Measurements from ENCODE around the gene BATF3. TPM values are rescaled to one million over a fixed set of nuclear protein-coding genes. Genes with fewer than 3 reads are reported as not detected.

Gene BATF3
- polyA plus RNA-seq, 2 of the 4 experiments (the other 2 are of a cell fraction), result 6.4 to 8.9 TPM

GRCh38 chr1:212670301-212670700 is 29.3 kb downstream of the BATF3 start:
- Histone ChIP-seq H3K9me3 (no peaks in the 10 kb centered on the region), H3K4me2 (no peak overlapping the region), H3K27ac (no peak overlapping the region), H3K4me3 (no peak overlapping the region), H3K4me1 (peaks cover 53% of the 10 kb centered on the region)
- CTCF ChIA-PET, result interaction anchor here (1.1 to 2.1 kb wide), 3 partner anchors 80 to 324 kb away, joined by 3 to 8 read pairs (median 3); no protein-coding TSS in a partner anchor
- no peak for FAIRE-seq
- WGBS (ENCODE audit: missing lambda C conversion rate), result 85% methylated on average over 7 of the region's 7 CpGs
- TF ChIP-seq SREBF2 (IDR thresholded peaks at IDR 0.05) (no peak), ZSCAN20 (CRISPR knock-in tag; IDR thresholded peaks at IDR 0.05) (no peak), CBX2 (IDR thresholded peaks at IDR 0.05; ENCODE audit: borderline replicate concordance, low read depth) (no peak), REST (IDR thresholded peaks at IDR 0.05) (no peak), ZFP36 (IDR thresholded peaks at IDR 0.05; ENCODE audit: borderline replicate concordance, partially characterized antibody) (no peak), ELK1 (IDR thresholded peaks at IDR 0.05; ENCODE audit: low read depth, low read length) (no peak), ATOH8 (CRISPR knock-in tag; IDR thresholded peaks at IDR 0.05; ENCODE audit: low read depth) (no peak), E2F6 (IDR thresholded peaks at IDR 0.05; ENCODE audit: borderline replicate concordance, low read depth) (no peak), PBX3 (IDR thresholded peaks at IDR 0.05) (no peak), BHLHE40 (IDR thresholded peaks at IDR 0.05; ENCODE audit: low read depth, low read length) (no peak), POLR2A (IDR thresholded peaks at IDR 0.05; ENCODE audit: low read length) (no peak), JUNB (IDR thresholded peaks at IDR 0.05) (no peak), TP53 (CRISPR knock-in tag; IDR thresholded peaks at IDR 0.05) (no peak), HEYL (CRISPR knock-in tag; IDR thresholded peaks at IDR 0.05) (no peak), FOSB (CRISPR knock-in tag; IDR thresholded peaks at IDR 0.05) (no peak)
- ATAC-seq, result no peak
- no peak for DNase-seq (ENCODE audit: low read depth in 1 of 2, low spot score in 1 of 2)
- POLR2A ChIA-PET, result no interaction called here

- Histone ChIP-seq H3K4me2 (no peak overlapping the region; the same call in 1 of the 3 replicates), H3K4me3 (no peak overlapping the region), H3K4me1 (peaks cover 53% of the 10 kb centered on the region), H3K27ac (peak overlapping the region in 1 of 2 experiments; percentile 28; a peak in 2 of 6 replicates), H3K9me3 (no peaks in the 10 kb centered on the region)
- ATAC-seq (no peak), FAIRE-seq (no peak), DNase-seq (ENCODE audit: low read depth in 1 of 2, low spot score in 1 of 2) (peak in 1 of 2 experiments; percentile 13)
- 78% methylated on average over 8 of the region's 8 CpGs for WGBS (ENCODE audit: missing lambda C conversion rate)
- POLR2A ChIA-PET, result no interaction called here
- CTCF ChIA-PET, result interaction anchor here (0.9 to 2.1 kb wide), 2 partner anchors 80 to 325 kb away, joined by 3 to 8 read pairs; no protein-coding TSS in a partner anchor
- TF ChIP-seq EHMT2 (IDR thresholded peaks at IDR 0.05; ENCODE audit: low read depth), result no peak
- no peak for TF ChIP-seq EP300 (IDR thresholded peaks at IDR 0.05)
- TF ChIP-seq ELK1 (IDR thresholded peaks at IDR 0.05; ENCODE audit: low read depth, low read length), result no peak
These were observed 30.0 kb downstream of the BATF3 start for GRCh38 chr1:212669600-212669999.
